Memory B cell (primary cell): Measurements from ENCODE around the gene MSMP.
A peak's percentile ranks its signal among the peaks of the same experiment; 100 is the strongest.

Experiments used
- ATAC-seq: fragments of 150-1000 bp; cut with Tn5 transposase; 2 replicates; pipeline ENCODE4 v1.10.0; 2021; ENCODE audit warnings: low read depth, mild to moderate bottlenecking, moderate library complexity
- DNase-seq, 2 donors: peaks; one replicate each; pipeline ENCODE4 v3.0.0; 2022; ENCODE audit warnings: low spot score in 2 of 2
- H3K27ac Mint-ChIP-seq: one replicate; pipeline ENCODE4 v1.8.0; 2022; ENCODE audit warnings: mild to moderate bottlenecking, moderate library complexity, mixed read lengths
- H3K27me3 Mint-ChIP-seq: one replicate; pipeline ENCODE4 v1.8.0; 2022; ENCODE audit warnings: mixed read lengths
- H3K36me3 Mint-ChIP-seq: one replicate; pipeline ENCODE4 v1.8.0; 2022; ENCODE audit warnings: mild to moderate bottlenecking, mixed read lengths
- H3K4me1 Mint-ChIP-seq: one replicate; pipeline ENCODE4 v1.8.0; 2022; ENCODE audit warnings: mixed read lengths
- H3K4me3 Mint-ChIP-seq: one replicate; pipeline ENCODE4 v1.8.0; 2022; ENCODE audit warnings: mild to moderate bottlenecking, moderate library complexity, mixed read lengths
- H3K9me3 Mint-ChIP-seq: one replicate; pipeline ENCODE4 v1.8.0; 2022; ENCODE audit warnings: mixed read lengths

MSMP gene, protein sequence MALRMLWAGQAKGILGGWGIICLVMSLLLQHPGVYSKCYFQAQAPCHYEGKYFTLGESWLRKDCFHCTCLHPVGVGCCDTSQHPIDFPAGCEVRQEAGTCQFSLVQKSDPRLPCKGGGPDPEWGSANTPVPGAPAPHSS

DNA sequence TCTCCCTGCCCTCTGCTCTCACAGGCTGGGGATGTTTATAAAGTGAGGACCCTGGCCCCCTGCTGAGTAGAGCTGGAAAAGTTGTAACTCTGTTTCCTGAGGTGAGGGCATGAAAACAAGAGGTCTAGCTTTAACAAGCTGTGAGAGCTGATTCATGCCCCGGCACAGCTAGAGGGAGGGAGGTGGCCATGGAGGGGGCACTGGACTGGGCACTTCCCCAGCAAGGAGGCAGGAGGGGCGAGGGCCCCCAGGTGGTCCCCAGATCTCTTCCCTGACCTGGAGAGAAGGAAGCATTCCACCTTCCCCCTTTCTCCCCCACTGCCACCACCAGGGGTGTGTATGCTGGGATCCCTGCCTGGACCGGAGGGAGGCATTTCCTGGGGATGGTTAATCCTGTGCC, at the start of gene MSMP:
Gene MSMP, minus strand, starts transcription at position 13 of the 400 bp plus-strand sequence. CDS start 147 bp downstream, outside the sequence.
- H3K36me3 Mint-ChIP-seq = peaks cover 23% of the 10 kb centered on the region
- H3K27me3 Mint-ChIP-seq = no peaks in the 10 kb centered on the region
- H3K9me3 Mint-ChIP-seq = no peaks in the 10 kb centered on the region
- H3K4me1 Mint-ChIP-seq = peaks cover 38% of the 10 kb centered on the region
- no peak within 1 kb of the TSS for H3K27ac Mint-ChIP-seq
- ATAC-seq = no peak
- no peak within 1 kb of the TSS for H3K4me3 Mint-ChIP-seq
- DNase-seq = no peak

DNA sequence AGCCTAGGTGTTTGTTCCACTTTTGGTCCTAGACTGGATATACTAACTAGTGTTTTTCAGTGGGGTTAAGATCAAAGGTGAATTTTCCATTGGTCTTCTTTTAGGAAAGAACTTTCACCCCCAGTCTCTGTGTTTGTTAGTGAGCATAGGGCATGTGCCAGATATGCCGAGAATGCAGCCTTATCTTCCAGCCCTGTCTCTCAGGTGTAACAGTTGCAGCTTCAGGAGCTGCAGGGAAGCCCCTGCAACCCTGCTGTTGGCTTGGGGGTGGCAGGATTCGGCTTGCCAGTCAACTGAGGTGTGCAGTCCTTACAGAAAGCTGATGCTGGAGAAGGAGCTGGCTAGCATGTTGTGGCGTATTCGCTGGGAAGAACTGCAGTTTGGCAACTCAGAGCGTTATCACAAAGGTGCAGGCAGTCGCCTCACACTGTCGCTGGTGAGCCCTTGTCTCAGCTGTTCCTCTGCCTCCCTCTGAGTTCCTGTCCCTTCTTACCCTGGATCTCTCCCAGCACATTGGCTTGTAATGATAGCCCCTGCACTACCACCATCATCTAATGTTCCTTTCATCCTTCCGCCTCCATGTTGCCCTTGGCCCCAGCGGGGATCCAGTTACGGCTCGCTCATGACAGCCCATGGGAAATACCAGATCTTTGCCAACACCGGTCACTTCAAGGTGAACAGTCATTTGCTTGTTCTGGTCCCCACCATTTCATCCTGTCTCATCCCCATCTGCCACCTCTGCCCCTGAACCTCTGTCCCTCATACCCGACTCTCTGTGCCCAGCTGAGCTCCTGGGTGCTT, 47.5 kb upstream of the MSMP start:
- peaks cover 21% of the 10 kb centered on the region for H3K36me3 Mint-ChIP-seq
- no peaks in the 10 kb centered on the region for H3K9me3 Mint-ChIP-seq
- ATAC-seq (no peak), DNase-seq (no peak)
- H3K27ac Mint-ChIP-seq = no peak overlapping the region
- H3K4me1 Mint-ChIP-seq = no peaks in the 10 kb centered on the region
- no peak overlapping the region for H3K4me3 Mint-ChIP-seq
- H3K27me3 Mint-ChIP-seq = no peaks in the 10 kb centered on the region

DNA sequence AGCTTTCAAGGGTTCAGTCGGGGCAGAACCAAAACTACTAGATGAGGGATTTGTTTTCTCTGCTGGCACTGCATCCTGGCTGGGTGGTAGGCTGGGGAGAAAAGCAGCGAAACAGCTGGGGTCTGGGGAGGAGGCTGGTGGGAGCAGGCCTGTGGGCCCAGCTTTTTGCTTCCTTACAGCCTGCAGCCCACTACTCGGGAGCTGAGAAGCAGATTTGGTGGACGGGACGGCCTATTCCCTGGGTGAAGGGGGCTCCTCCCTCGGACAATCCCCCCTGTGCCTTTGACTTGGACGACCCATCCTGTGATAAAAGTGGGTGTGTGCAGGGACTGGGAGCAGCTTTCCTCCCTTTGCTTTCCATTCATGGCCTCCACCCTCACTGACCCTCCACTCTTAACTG, 46.5 kb upstream of the MSMP start:
- H3K27ac Mint-ChIP-seq = no peak overlapping the region
- ATAC-seq = no peak
- no peaks in the 10 kb centered on the region for H3K27me3 Mint-ChIP-seq
- H3K36me3 Mint-ChIP-seq = peaks cover 20% of the 10 kb centered on the region
- no peak for DNase-seq
- H3K9me3 Mint-ChIP-seq = no peaks in the 10 kb centered on the region
- peaks cover 3% of the 10 kb centered on the region for H3K4me1 Mint-ChIP-seq
- H3K4me3 Mint-ChIP-seq = no peak overlapping the region

DNA sequence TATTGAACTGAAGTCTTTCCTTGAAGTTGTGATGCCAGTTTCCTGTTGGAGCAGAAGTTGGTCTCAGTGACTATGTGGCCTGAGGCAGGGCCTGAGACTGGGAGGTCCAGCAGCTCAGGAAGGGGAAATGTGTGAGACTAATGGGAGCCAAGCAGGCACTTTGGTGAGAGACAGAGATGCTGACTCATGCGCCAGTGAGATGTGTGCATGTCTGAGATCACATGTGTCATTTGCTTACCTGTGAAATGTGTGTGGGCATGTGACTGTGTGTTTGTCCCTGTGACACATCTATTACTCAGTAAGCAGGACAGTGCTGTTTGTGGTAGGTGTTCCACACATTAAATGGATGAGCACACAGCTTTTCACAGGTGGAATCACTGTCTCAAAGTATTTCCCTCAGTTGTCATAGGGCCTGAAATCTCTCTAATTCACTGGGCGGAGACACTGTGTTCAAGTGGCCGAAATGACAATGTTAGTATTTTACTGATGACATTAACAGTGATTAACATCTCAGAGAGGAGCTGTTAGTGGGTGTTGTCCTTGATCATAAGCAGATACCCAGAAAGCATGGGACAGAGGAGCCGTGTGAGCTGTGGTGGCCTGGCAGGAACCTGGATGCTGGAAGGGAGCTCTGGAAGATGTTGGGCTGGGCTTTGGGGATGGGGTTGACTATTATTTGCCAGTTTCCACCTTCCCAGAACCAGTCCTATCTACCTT, 44.7 kb upstream of the MSMP start:
- peaks cover 3% of the 10 kb centered on the region for H3K4me1 Mint-ChIP-seq
- no peak overlapping the region for H3K27ac Mint-ChIP-seq
- H3K9me3 Mint-ChIP-seq = no peaks in the 10 kb centered on the region
- DNase-seq = no peak
- no peak overlapping the region for H3K4me3 Mint-ChIP-seq
- H3K36me3 Mint-ChIP-seq = peaks cover 18% of the 10 kb centered on the region
- H3K27me3 Mint-ChIP-seq = no peaks in the 10 kb centered on the region
- ATAC-seq = no peak

GRCh38 chr9:35797311-35798109, 43.4 kb upstream of the MSMP start:
- no peak for DNase-seq
- ATAC-seq = no peak
- peaks cover 3% of the 10 kb centered on the region for H3K4me1 Mint-ChIP-seq
- no peak overlapping the region for H3K27ac Mint-ChIP-seq
- H3K36me3 Mint-ChIP-seq = peaks cover 19% of the 10 kb centered on the region
- no peak overlapping the region for H3K4me3 Mint-ChIP-seq
- no peaks in the 10 kb centered on the region for H3K27me3 Mint-ChIP-seq
- H3K9me3 Mint-ChIP-seq = no peaks in the 10 kb centered on the region

GRCh38 chr9:35795695-35796094, 41.6 kb upstream of the MSMP start:
- ATAC-seq (no peak), DNase-seq (no peak)
- no peak overlapping the region for H3K4me3 Mint-ChIP-seq
- no peak overlapping the region for H3K27ac Mint-ChIP-seq
- H3K4me1 Mint-ChIP-seq = peaks cover 6% of the 10 kb centered on the region
- peaks cover 9% of the 10 kb centered on the region for H3K36me3 Mint-ChIP-seq
- no peaks in the 10 kb centered on the region for H3K9me3 Mint-ChIP-seq
- peaks cover 3% of the 10 kb centered on the region for H3K27me3 Mint-ChIP-seq

DNA sequence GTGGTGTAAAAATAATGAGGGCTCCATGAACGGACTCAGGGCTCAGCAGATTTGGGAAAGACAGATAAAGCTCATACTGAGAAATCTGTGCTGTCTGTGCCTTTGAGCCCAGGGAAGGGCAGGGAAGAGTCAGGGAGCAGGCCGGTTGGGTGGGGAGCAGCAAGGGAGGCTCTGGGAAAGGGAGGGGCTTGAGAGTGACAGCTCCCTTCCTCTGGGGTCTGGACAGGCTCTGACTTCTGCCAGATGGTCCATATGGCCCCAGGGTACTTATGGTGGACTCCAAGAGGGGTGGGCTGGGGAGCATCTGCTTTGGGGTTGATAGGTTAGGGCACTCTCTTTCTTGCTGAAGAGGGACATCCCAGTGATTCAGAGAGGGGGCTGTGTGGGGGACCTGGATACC, 39.4 kb upstream of the MSMP start:
- Mint-ChIP-seq H3K27ac (no peak overlapping the region), H3K9me3 (no peaks in the 10 kb centered on the region), H3K36me3 (peaks cover 5% of the 10 kb centered on the region), H3K27me3 (peaks cover 3% of the 10 kb centered on the region), H3K4me1 (peaks cover 9% of the 10 kb centered on the region), H3K4me3 (no peak overlapping the region)
- no peak for ATAC-seq
- no peak for DNase-seq

DNA sequence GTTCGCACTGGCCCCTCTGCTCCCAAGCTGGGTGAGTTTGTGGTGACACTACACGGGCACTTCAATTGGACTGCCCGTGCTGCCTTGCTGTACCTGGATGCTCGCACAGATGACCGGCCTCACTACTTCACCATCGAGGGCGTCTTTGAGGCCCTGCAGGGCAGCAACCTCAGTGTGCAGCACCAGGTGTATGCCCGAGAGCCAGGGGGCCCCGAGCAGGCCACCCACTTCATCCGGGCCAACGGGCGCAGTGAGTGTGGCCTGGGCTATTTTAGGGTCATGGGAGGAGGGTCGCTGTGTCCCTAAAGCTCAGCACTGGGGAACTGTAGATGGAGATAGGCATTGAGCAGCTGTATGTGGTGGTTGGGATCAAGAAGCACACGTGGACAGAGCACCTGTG, 38.8 kb upstream of the MSMP start:
- Mint-ChIP-seq H3K27ac (no peak overlapping the region), H3K27me3 (peaks cover 3% of the 10 kb centered on the region), H3K36me3 (peaks cover 5% of the 10 kb centered on the region), H3K9me3 (no peaks in the 10 kb centered on the region), H3K4me3 (no peak overlapping the region), H3K4me1 (peaks cover 9% of the 10 kb centered on the region)
- ATAC-seq (no peak), DNase-seq (no peak)

DNA sequence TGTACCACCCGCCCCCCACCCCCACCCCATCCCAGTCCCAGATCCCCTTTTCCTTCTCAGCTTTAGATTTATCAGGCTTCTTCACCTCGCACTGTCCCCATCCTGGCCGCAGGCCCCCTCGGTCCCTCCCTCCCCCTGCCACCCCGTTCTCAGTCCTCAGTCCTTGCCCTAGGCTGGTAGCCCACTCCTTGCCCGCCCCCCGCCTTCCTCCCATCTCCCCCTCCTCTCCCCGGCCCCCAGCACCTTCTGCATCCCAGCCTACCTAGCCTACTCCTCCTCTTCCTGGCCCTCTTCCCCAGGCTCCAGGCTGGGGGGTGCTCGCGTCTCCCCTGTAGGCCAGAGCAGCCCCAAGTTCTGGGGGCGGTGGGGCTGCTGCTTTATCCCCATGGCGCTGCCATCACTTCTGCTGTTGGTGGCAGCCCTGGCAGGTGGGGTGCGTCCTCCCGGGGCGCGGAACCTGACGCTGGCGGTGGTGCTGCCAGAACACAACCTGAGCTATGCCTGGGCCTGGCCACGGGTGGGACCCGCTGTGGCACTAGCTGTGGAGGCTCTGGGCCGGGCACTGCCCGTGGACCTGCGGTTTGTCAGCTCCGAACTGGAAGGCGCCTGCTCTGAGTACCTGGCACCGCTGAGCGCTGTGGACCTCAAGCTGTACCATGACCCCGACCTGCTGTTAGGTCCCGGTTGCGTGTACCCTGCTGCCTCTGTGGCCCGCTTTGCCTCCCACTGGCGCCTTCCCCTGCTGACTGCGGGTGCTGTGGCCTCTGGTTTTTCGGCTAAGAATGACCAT, 38.1 kb upstream of the MSMP start:
- Mint-ChIP-seq H3K4me3 (no peak overlapping the region), H3K9me3 (no peaks in the 10 kb centered on the region), H3K27me3 (peaks cover 3% of the 10 kb centered on the region), H3K27ac (no peak overlapping the region), H3K4me1 (peaks cover 9% of the 10 kb centered on the region), H3K36me3 (peaks cover 5% of the 10 kb centered on the region)
- DNase-seq (no peak), ATAC-seq (no peak)

DNA sequence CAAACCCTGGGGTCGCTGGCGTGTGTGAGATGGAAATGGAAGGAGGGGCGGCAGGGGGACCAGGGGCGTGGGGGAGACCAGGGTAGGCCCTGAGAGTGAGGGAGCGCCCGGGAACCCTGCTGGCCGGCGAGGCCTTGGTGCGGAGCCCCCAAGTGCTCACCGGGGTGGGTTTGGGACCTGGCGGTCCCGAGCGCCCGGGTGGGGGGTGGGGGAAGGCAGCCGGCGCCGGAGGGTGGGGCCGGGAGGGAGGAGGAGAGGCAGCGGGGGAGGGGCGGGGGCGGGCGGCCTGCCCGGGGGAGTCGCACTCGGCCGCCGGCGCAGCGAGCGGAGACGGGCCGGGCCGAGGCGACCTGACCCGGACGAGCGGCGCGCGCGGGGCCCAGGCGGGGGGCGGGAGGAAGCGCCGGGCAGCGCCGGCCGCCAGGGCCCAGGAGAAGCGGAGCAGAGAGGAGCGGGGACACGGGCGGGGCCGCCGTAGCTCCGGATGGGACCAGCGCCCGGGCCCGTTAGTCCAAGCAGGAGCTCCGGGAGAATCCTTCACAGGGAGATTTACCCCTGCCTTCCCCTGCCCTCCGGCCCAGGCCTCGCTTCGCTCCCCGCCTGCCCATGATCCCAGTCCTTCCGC, 37.3 kb upstream of the MSMP start, which contains the start of gene NPR2:
Gene NPR2, plus strand, starts transcription at position 295 of the 625 bp plus-strand sequence. CDS start 818 bp downstream, outside the sequence.
- ATAC-seq = no peak
- Mint-ChIP-seq H3K9me3 (no peaks in the 10 kb centered on the region), H3K27me3 (peaks cover 3% of the 10 kb centered on the region), H3K27ac (no peak within 1 kb of the TSS), H3K36me3 (peaks cover 5% of the 10 kb centered on the region), H3K4me1 (peaks cover 9% of the 10 kb centered on the region), H3K4me3 (peak within 1 kb of the TSS; percentile 70)
- no peak for DNase-seq

GRCh38 chr9:35790385-35791296, 36.6 kb upstream of the MSMP start:
- ATAC-seq (peak; percentile 86), DNase-seq (peak; percentile 48 to 68)
- H3K9me3 Mint-ChIP-seq = no peaks in the 10 kb centered on the region
- H3K27ac Mint-ChIP-seq = no peak overlapping the region
- peaks cover 11% of the 10 kb centered on the region for H3K36me3 Mint-ChIP-seq
- H3K4me1 Mint-ChIP-seq = peaks cover 8% of the 10 kb centered on the region
- peaks cover 3% of the 10 kb centered on the region for H3K27me3 Mint-ChIP-seq
- peak overlapping the region; percentile 70 for H3K4me3 Mint-ChIP-seq

- no peak for ATAC-seq
These were observed 35.9 kb upstream of the MSMP start for GRCh38 chr9:35790025-35790384.

More at GRCh38 chr9:35790025-35790384, 35.9 kb upstream of the MSMP start:
- no peak for DNase-seq
- H3K36me3 Mint-ChIP-seq = peaks cover 12% of the 10 kb centered on the region
- H3K4me3 Mint-ChIP-seq = no peak overlapping the region
- no peak overlapping the region for H3K27ac Mint-ChIP-seq
- no peaks in the 10 kb centered on the region for H3K9me3 Mint-ChIP-seq
- peaks cover 6% of the 10 kb centered on the region for H3K4me1 Mint-ChIP-seq
- H3K27me3 Mint-ChIP-seq = peaks cover 3% of the 10 kb centered on the region
